ENCODE results near the gene CDKN2D.

Gene CDKN2D

GRCh38 chr19:10517361-10517759 lies 51.4 kb downstream of the CDKN2D start, which contains the start of gene S1PR5:
Gene S1PR5 (minus strand): TSS chr19:10517447. CDS start chr19:10515011, 2,436 bp downstream.
- Histone ChIP-seq H3K9ac (peak within 1 kb of the TSS; percentile 42 to 78 (median 68)), H3K4me1 (peaks cover 28 to 75% (median 61%) of the 10 kb centered on the region in 10 experiments), H3K36me3 (peaks cover 0 to 8% (median 0%) of the 10 kb centered on the region in 11 experiments; a peak in 2 of 22 replicates), H3K27me3 (peaks cover 0 to 36% (median 3%) of the 10 kb centered on the region in 11 experiments; a peak in 7 of 22 replicates), H3K9me3 (replicated peaks in 1 of 11) (no peaks in the 10 kb centered on the region), H4K20me1 (no peaks in the 10 kb centered on the region; a peak in 1 of 22 replicates), H3K4me2 (peak within 1 kb of the TSS; percentile 90 to 100 (median 97)), H3K27ac (peak within 1 kb of the TSS in 8 of 11 experiments; percentile 1 to 60 (median 28); a peak in 12 of 22 replicates), H3K4me3 (peak within 1 kb of the TSS; percentile 56 to 74 (median 67))
- no peak for TF ChIP-seq Cebpa-rat (IDR thresholded peaks at IDR 0.05)

GRCh38 chr19:10516671-10517286 lies 52.0 kb downstream of the CDKN2D start:
- Histone ChIP-seq H3K4me3 (peak overlapping the region; percentile 56 to 74 (median 67)), H3K27ac (peak overlapping the region in 7 of 11 experiments; percentile 12 to 60 (median 38); a peak in 12 of 22 replicates), H4K20me1 (no peaks in the 10 kb centered on the region; a peak in 1 of 22 replicates), H3K9ac (peak overlapping the region; percentile 42 to 78 (median 68); a peak in 21 of 22 replicates), H3K36me3 (peaks cover 0 to 8% (median 0%) of the 10 kb centered on the region in 11 experiments; a peak in 2 of 22 replicates), H3K4me2 (peak overlapping the region; percentile 90 to 100 (median 97)), H3K9me3 (replicated peaks in 1 of 11) (no peaks in the 10 kb centered on the region), H3K4me1 (peaks cover 33 to 81% (median 67%) of the 10 kb centered on the region in 10 experiments), H3K27me3 (peaks cover 0 to 36% (median 3%) of the 10 kb centered on the region in 11 experiments; a peak in 7 of 22 replicates)
- no peak for TF ChIP-seq Cebpa-rat (IDR thresholded peaks at IDR 0.05)
